K562 (cell line): ENCODE data around the gene SKAP1. TPM values are rescaled to one million over a fixed set of nuclear protein-coding genes. Genes with fewer than 3 reads are reported as not detected.

Experiments used
- AFF1 ChIP-seq, 2 experiments: fragments of 450-650 bp; IDR thresholded peaks; 2 replicates each; pipeline ENCODE4 v1.6.1; 2018; ENCODE audit warnings: mild to moderate bottlenecking in 2 of 2, low read depth in 1 of 2; ENCODE audit not compliant: partially characterized antibody in 2 of 2
- ATF7 ChIP-seq: fragments of 450-650 bp; IDR thresholded peaks from 2 replicates; pipeline ENCODE4 v1.7.1; 2014; ENCODE audit warnings: mild to moderate bottlenecking, moderate library complexity
- BMI1 ChIP-seq: fragments of 150-350 bp; IDR thresholded peaks from 2 replicates; pipeline ENCODE4 v1.6.1; 2014; ENCODE audit warnings: low read length
- CXXC5 ChIP-seq: fragments of 250-450 bp; sonication (Bioruptor Pico); IDR thresholded peaks from 2 replicates; pipeline ENCODE4 v1.8.0; 2022; ENCODE audit warnings: inconsistent platforms, mild to moderate bottlenecking, moderate library complexity
- MEF2D ChIP-seq: conservative IDR thresholded peaks from 2 replicates; pipeline ENCODE4 v1.6.1; 2016; ENCODE audit warnings: low read depth, missing genetic modification characterization, missing compliant biosample characterization
- MYNN ChIP-seq, 2 experiments: sonication (generic); formaldehyde crosslinking in 1 of 2; IDR thresholded peaks; 2 replicates each; pipeline versions ENCODE4 v1.5.0 to v1.6.1; 2016 to 2020; ENCODE audit warnings: antibody characterized with exemption in 1 of 2, missing genetic modification reagents in 1 of 2
- NBN ChIP-seq: fragments of 450-650 bp; IDR thresholded peaks from 2 replicates; pipeline ENCODE4 v1.6.1; 2016; ENCODE audit warnings: low read depth, mild to moderate bottlenecking
- RBM25 ChIP-seq: fragments of 200-400 bp; formaldehyde crosslinking; IDR thresholded peaks from 2 replicates; pipeline ENCODE4 v1.6.1; 2018; ENCODE audit warnings: low read length, low read depth, moderate library complexity; ENCODE audit not compliant: severe bottlenecking
- SMAD3 ChIP-seq: fragments of 450-650 bp; formaldehyde crosslinking; conservative IDR thresholded peaks from 2 replicates; pipeline ENCODE4 v1.4.0; 2020; ENCODE audit warnings: mild to moderate bottlenecking
- TAL1 ChIP-seq: fragments of 450-650 bp; IDR thresholded peaks from 2 replicates; pipeline ENCODE4 v1.6.1; 2016; ENCODE audit warnings: mild to moderate bottlenecking
- THRA ChIP-seq: fragments of 450-650 bp; IDR thresholded peaks from 2 replicates; pipeline ENCODE4 v1.6.1; 2017; ENCODE audit warnings: mild to moderate bottlenecking, moderate library complexity
- ZBTB1 ChIP-seq: sonication (generic); formaldehyde crosslinking; IDR thresholded peaks from 2 replicates; pipeline ENCODE4 v1.8.1; 2023; ENCODE audit warnings: missing genetic modification reagents, low read depth, mild to moderate bottlenecking, borderline replicate concordance
- ZNF133 ChIP-seq: fragments of 250-450 bp; sonication (Bioruptor Pico); IDR thresholded peaks from 2 replicates; pipeline ENCODE4 v1.4.0; 2020; ENCODE audit warnings: mild to moderate bottlenecking
- ZNF311 ChIP-seq: fragments of 250-450 bp; sonication (Bioruptor Pico); IDR thresholded peaks from 2 replicates; pipeline ENCODE4 v1.4.0; 2020; ENCODE audit warnings: mild to moderate bottlenecking, moderate library complexity
- ZNF518B ChIP-seq: fragments of 250-450 bp; sonication (Bioruptor Pico); IDR thresholded peaks from 2 replicates; pipeline ENCODE4 v1.5.0; 2021; ENCODE audit warnings: mild to moderate bottlenecking, moderate library complexity
- ZNF639 ChIP-seq, 2 experiments: fragments of 200-800 bp in 1 of 2; sonication (Bioruptor generic) in 1 of 2; sonication (generic) in 1 of 2; formaldehyde crosslinking in 1 of 2; IDR thresholded peaks in 1 of 2; conservative IDR thresholded peaks in 1 of 2; 2 replicates each; pipeline versions ENCODE4 v1.5.0 to v1.6.1; 2016 to 2020; ENCODE audit warnings: missing compliant biosample characterization in 1 of 2, missing genetic modification characterization in 1 of 2, missing genetic modification reagents in 1 of 2
- polyA plus RNA-seq, 8 experiments: library from polyadenylated mRNA; depleted of rRNA in 4 of 8; stranded (reverse) in 5 of 8; unstranded in 3 of 8; fragments of >200 nt; fragmentation: Nextera tagmentation in 2 of 8; fragmentation: Illumina TruSeq in 1 of 8; extraction: Ambion mirVana in 2 of 8; extraction: Trizol in 1 of 8; gene quantifications; 2 replicates each; pipeline versions ENCODE4 v1.2.1 to v1.2.3, GENCODE V29; 2011 to 2014; ENCODE audit warnings: inconsistent platforms in 1 of 8, missing spikeins in 1 of 8
- total RNA-seq, 7 experiments: library from RNA; depleted of rRNA in 6 of 7; stranded (reverse); fragments of >200 nt in 6 of 7; fragmentation: Illumina TruSeq in 2 of 7; extraction: Trizol in 2 of 7; gene quantifications; 2 replicates each; pipeline versions ENCODE4 v1.2.1 to v1.2.3, GENCODE V29; 2011 to 2021; ENCODE audit warnings: low replicate concordance in 1 of 7

The SKAP1 gene
- total and polyA plus RNA-seq, 9 of the 15 experiments (the other 6 are each of a cell fraction or from before 2014, with no cell fraction given), result 0.06 to 0.80 (median 0.10) TPM; not detected in 4

GRCh38 chr17:48246612-48247011, 183.4 kb downstream of the SKAP1 start (continued):
- TF ChIP-seq AFF1 (IDR thresholded peaks at IDR 0.05; ENCODE audit: low read depth in 1 of 2, partially characterized antibody in 2 of 2), result peak in 1 of 2 experiments; percentile 21
- TF ChIP-seq BMI1, result no peak
- no peak for TF ChIP-seq THRA
- no peak for TF ChIP-seq MYNN (IDR thresholded peaks at IDR 0.05)
- no peak for TF ChIP-seq MYNN (CRISPR knock-in tag; IDR thresholded peaks at IDR 0.05)
- no peak for TF ChIP-seq ATF7
- no peak for TF ChIP-seq TAL1
- TF ChIP-seq ZNF518B, result no peak
- no peak for TF ChIP-seq NBN
- TF ChIP-seq SMAD3 (CRISPR knock-in tag), result no peak
- TF ChIP-seq ZNF311 (CRISPR knock-in tag), result no peak
- no peak for TF ChIP-seq ZBTB1
- TF ChIP-seq MEF2D, result no peak
- no peak for TF ChIP-seq CXXC5
- no peak for TF ChIP-seq RBM25
- no peak for TF ChIP-seq ZNF133 (CRISPR knock-in tag)
- TF ChIP-seq ZNF639 (CRISPR knock-in tag; conservative IDR thresholded peaks at IDR 0.05 in 1 of 2, IDR thresholded peaks at IDR 0.05 in 1 of 2), result 0 out of 4 replicates have a peak, but pooled peaks of 1 of the 2 experiments have one; percentile 26
